Peyer's patch (tissue), 4 donors: ENCODE measurements around the gene MUC13. TPM values are rescaled to one million over a fixed set of nuclear protein-coding genes. Genes with fewer than 3 reads are reported as not detected.

ENCODE experiments used
- DNase-seq, 3 donors: peaks; one replicate each; pipeline ENCODE4 v3.0.0-alpha.2; 2017 to 2019
- H3K27ac ChIP-seq, 4 donors: fragments of 200-600 bp; sonication (generic); one replicate each; pipeline ENCODE4 v1.5.1; 2016 to 2019
- H3K27me3 ChIP-seq, 2 donors: fragments of 200-600 bp; sonication (generic); one replicate each; pipeline ENCODE4 v1.5.1; 2019
- H3K36me3 ChIP-seq, 3 donors: fragments of 200-600 bp; sonication (generic); one replicate each; pipeline ENCODE4 v1.5.1; 2016 to 2019
- H3K4me1 ChIP-seq, 4 donors: fragments of 200-600 bp; sonication (generic); one replicate each; pipeline ENCODE4 v1.5.1; 2016 to 2019
- H3K4me3 ChIP-seq, 4 donors: fragments of 200-600 bp; sonication (generic); 1 replicate in 3 of 4; 2 replicates in 1 of 4; pipeline ENCODE4 v1.5.1; 2016 to 2019; ENCODE audit warnings: mild to moderate bottlenecking in 1 of 4
- H3K9me3 ChIP-seq, 4 donors: fragments of 200-600 bp; sonication (generic); one replicate each; pipeline ENCODE4 v1.5.1; 2016 to 2019; ENCODE audit warnings: mild to moderate bottlenecking in 1 of 4
- POLR2A ChIP-seq, 2 donors: fragments of 450-650 bp; IDR thresholded peaks; one replicate each; pipeline ENCODE4 v1.5.1; 2017; ENCODE audit warnings: antibody characterized with exemption in 2 of 2, mild to moderate bottlenecking in 2 of 2, moderate library complexity in 2 of 2
- total RNA-seq, 4 donors: library from RNA; depleted of rRNA; stranded (reverse); fragments of >200 nt; gene quantifications; one replicate each; pipeline ENCODE4 v1.1.0, GENCODE V29; 2016
- TF ChIP-seq, protein P1 (sequence below), 6 experiments: fragments of 450-650 bp in 4 of 6; fragments of 200-600 bp in 2 of 6; sonication (generic) in 1 of 6; IDR thresholded peaks; one replicate each; pipeline ENCODE4 v1.5.1; 2017 to 2019; ENCODE audit warnings: antibody characterized with exemption in 6 of 6, mild to moderate bottlenecking in 3 of 6, moderate library complexity in 1 of 6

MUC13 gene
- total RNA-seq, 4 donors from 2014 or later, result 14.0 to 612 (median 512) TPM

DNA sequence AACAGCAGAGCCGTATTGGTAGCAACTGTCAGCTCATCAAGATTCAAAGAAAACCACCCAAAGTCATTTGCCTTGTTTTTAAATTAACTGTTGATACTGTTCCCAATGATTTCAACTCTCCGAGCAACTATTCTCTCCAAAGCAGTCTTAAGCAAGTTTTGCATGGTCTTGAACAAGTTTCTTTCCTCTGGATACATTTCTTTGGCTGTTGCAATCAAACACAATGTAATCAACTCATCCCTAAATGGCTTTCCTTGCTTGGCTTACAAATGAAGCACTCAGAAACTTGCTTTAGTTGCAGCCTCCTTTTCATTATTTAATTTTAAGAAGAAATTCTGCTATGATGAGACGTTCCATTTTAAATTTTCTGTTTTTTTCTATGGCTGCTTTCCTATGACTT, 15.5 kb upstream of the MUC13 start:
- no peak overlapping the region for H3K27ac ChIP-seq
- no peaks in the 10 kb centered on the region for H3K9me3 ChIP-seq
- H3K4me3 ChIP-seq, result no peak overlapping the region
- H3K36me3 ChIP-seq, result no peaks in the 10 kb centered on the region
- no peaks in the 10 kb centered on the region for H3K27me3 ChIP-seq
- no peak for DNase-seq
- TF ChIP-seq, protein P1, sequence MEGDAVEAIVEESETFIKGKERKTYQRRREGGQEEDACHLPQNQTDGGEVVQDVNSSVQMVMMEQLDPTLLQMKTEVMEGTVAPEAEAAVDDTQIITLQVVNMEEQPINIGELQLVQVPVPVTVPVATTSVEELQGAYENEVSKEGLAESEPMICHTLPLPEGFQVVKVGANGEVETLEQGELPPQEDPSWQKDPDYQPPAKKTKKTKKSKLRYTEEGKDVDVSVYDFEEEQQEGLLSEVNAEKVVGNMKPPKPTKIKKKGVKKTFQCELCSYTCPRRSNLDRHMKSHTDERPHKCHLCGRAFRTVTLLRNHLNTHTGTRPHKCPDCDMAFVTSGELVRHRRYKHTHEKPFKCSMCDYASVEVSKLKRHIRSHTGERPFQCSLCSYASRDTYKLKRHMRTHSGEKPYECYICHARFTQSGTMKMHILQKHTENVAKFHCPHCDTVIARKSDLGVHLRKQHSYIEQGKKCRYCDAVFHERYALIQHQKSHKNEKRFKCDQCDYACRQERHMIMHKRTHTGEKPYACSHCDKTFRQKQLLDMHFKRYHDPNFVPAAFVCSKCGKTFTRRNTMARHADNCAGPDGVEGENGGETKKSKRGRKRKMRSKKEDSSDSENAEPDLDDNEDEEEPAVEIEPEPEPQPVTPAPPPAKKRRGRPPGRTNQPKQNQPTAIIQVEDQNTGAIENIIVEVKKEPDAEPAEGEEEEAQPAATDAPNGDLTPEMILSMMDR (IDR thresholded peaks at IDR 0.05), result no peak
- no peak for TF ChIP-seq POLR2A (IDR thresholded peaks at IDR 0.05)
- peaks cover 0 to 6% (median 0%) of the 10 kb centered on the region in 4 donors for H3K4me1 ChIP-seq

DNA sequence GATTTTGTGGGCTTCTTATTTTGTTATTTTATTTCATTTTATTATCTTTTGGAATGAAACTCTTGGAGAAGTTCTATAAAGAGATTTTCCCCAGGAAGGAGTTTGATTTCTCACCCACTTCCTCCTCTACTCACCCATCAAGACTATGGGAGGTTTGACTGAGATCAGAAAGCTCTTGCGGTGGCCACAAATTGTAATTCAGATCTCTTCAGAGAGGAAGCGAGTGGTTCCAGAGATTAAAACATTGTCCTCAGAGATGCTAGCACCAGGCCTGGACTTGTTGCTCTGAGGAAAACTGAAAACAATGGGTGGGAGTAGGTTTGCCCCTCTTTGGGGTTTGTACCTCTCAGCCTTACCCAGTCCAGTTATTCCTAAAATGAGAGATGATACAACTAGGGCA, 8.1 kb upstream of the MUC13 start:
- no peak for DNase-seq
- H3K4me1 ChIP-seq, result no peaks in the 10 kb centered on the region
- H3K36me3 ChIP-seq, result no peaks in the 10 kb centered on the region
- H3K27me3 ChIP-seq, result no peaks in the 10 kb centered on the region
- TF ChIP-seq, protein P1 (IDR thresholded peaks at IDR 0.05), result no peak
- TF ChIP-seq POLR2A (IDR thresholded peaks at IDR 0.05), result no peak
- H3K27ac ChIP-seq, result no peak overlapping the region
- no peak overlapping the region for H3K4me3 ChIP-seq
- H3K9me3 ChIP-seq, result no peaks in the 10 kb centered on the region

DNA sequence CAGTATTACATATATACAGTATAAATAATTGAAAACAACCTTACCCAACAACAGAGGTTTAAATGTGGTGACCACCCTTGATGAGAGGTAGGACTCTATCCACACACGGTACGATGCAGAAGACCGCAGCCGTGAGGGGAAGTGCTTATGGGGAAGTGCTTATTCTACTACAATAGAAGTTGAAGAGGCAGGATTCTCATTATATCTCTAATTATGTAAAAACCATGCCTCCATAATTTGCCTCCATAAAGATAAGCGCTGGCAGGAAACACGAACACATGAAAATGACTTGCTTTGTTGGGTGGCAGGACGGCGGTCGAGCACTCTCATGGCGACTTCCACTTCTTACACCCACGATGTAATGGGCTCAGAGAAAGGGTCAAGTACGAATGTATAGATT, 7.2 kb upstream of the MUC13 start:
- TF ChIP-seq, protein P1 (IDR thresholded peaks at IDR 0.05), result no peak
- TF ChIP-seq POLR2A (IDR thresholded peaks at IDR 0.05), result no peak
- H3K36me3 ChIP-seq, result no peaks in the 10 kb centered on the region
- no peak for DNase-seq

DNA sequence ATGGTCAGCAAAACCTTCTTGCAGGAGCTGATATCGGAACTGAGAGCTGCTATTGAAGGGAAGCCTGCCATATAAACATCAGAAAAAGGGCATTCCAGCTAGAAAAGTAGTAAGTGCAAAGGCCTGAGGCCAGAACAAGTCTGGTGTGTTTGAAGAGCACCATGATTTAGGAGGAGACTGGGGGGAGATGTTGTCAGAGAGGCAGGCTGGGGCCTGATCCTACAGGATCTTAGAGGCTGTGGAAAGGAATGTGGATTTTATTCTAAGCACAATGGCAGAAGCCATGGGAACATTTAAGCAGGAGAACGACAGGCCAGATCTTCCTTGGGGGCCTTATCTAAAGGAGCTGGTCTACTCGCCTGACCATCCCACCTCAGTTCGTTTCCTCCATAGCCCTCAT, 5.1 kb upstream of the MUC13 start:
- Histone ChIP-seq H3K27me3 (no peaks in the 10 kb centered on the region), H3K36me3 (no peaks in the 10 kb centered on the region)
- TF ChIP-seq, protein P1 (IDR thresholded peaks at IDR 0.05), result no peak
- TF ChIP-seq POLR2A (IDR thresholded peaks at IDR 0.05), result no peak

More for the DNA sequence above, 7.2 kb upstream of the MUC13 start:
- H3K27ac ChIP-seq, result no peak overlapping the region
- no peaks in the 10 kb centered on the region for H3K9me3 ChIP-seq
- no peaks in the 10 kb centered on the region for H3K4me1 ChIP-seq
- no peak overlapping the region for H3K4me3 ChIP-seq
- H3K27me3 ChIP-seq, result no peaks in the 10 kb centered on the region

DNA sequence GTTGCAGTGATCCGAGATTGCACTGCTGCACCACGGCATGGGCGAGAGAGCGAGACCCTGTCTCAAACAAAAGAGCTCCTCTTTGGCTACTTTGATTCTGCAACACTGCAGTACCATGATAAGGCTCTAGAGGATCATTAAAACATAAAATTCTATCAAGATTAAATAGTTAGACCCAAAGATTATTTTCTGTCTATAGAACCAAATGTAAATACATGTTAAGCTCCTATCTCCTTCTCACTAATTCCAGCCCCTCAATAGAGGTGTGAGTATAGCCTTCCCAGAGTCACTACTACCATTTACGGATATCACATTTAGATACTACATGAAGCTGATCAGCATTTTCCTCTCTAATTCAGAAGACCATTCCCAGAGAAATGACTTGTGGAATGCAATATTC, 4.3 kb upstream of the MUC13 start:
- H3K36me3 ChIP-seq, result no peaks in the 10 kb centered on the region
- H3K9me3 ChIP-seq, result no peaks in the 10 kb centered on the region
- no peak overlapping the region for H3K4me3 ChIP-seq
- no peak overlapping the region for H3K27ac ChIP-seq
- DNase-seq, result no peak
- TF ChIP-seq, protein P1 (IDR thresholded peaks at IDR 0.05), result no peak
- no peak for TF ChIP-seq POLR2A (IDR thresholded peaks at IDR 0.05)
- peaks cover 0 to 10% (median 0%) of the 10 kb centered on the region in 4 donors for H3K4me1 ChIP-seq
- H3K27me3 ChIP-seq, result no peaks in the 10 kb centered on the region

More for the DNA sequence above, 5.1 kb upstream of the MUC13 start:
- Histone ChIP-seq H3K27ac (no peak overlapping the region), H3K4me1 (peaks cover 0 to 10% (median 0%) of the 10 kb centered on the region in 4 donors), H3K4me3 (no peak overlapping the region), H3K9me3 (no peaks in the 10 kb centered on the region)
- DNase-seq, result no peak

DNA sequence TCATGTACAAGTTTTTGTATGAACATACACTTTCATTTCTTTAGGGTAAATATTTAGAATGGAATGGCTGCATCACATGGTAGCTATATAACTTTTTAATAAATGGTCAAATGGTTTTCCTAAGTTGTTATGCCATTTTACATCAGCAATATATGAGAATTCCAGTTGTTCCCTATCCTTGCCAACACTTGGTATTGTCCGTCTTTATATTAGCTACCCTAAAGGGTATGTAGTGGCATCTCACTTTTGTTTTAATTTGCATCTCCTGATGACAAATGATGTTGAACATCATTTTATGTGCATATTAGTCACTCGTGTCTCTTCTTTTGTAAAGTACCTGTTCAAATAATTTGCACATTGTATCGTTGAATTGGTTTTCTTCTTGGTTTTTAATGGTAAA, 2.5 kb upstream of the MUC13 start:
- TF ChIP-seq POLR2A (IDR thresholded peaks at IDR 0.05), result no peak
- TF ChIP-seq, protein P1 (IDR thresholded peaks at IDR 0.05), result no peak
- H3K9me3 ChIP-seq, result no peaks in the 10 kb centered on the region
- no peaks in the 10 kb centered on the region for H3K27me3 ChIP-seq
- H3K36me3 ChIP-seq, result no peaks in the 10 kb centered on the region
- no peak for DNase-seq
- no peak overlapping the region for H3K27ac ChIP-seq
- peaks cover 0 to 10% (median 0%) of the 10 kb centered on the region in 4 donors for H3K4me1 ChIP-seq
- no peak overlapping the region for H3K4me3 ChIP-seq
